GM12892 (cell line): Measurements from ENCODE around the gene GPR146.
"Not testable (repeated sequence)": the region's sequence is repeated elsewhere in the genome, so short reads cannot be mapped to it uniquely, and the experiment has no call there.

Experiments
- POLR2A ChIP-seq: IDR thresholded peaks from 2 replicates; pipeline ENCODE4 v1.6.1; 2011; ENCODE audit warnings: low read depth, low read length, control low read depth
- POLR2AphosphoS5 ChIP-seq: IDR thresholded peaks from 2 replicates; pipeline ENCODE4 v1.6.1; 2011; ENCODE audit warnings: low read depth, low read length, control low read depth
- TAF1 ChIP-seq: IDR thresholded peaks from 2 replicates; pipeline ENCODE4 v1.6.1; 2011; ENCODE audit warnings: low read depth, mild to moderate bottlenecking, control low read depth, low read length, borderline replicate concordance

- TF ChIP-seq POLR2A, POLR2AphosphoS5, TAF1: not testable (repeated sequence)
Observed at GRCh38 chr7:1036164-1036928, 8.0 kb upstream of the GPR146 start.
